ENCODE measurements around the gene CDK14.

GRCh38 chr7:90698616-90699015, 102.5 kb downstream of the CDK14 start:
- TF ChIP-seq CTCF (IDR thresholded peaks at IDR 0.05) (no peak), POLR2A (IDR thresholded peaks at IDR 0.05) (no peak)
